ENCODE data around the gene USHBP1.

Gene USHBP1

GRCh38 chr19:17240062-17240752 lies 24.3 kb downstream of the USHBP1 start:
- DNase-seq (ENCODE audit: low spot score), result no peak

- DNase-seq (ENCODE audit: low spot score), result no peak
Measured at GRCh38 chr19:17237747-17238706, 26.5 kb downstream of the USHBP1 start.

- DNase-seq (ENCODE audit: low spot score), result no peak
Measured at GRCh38 chr19:17236811-17237543, 27.6 kb downstream of the USHBP1 start.

GRCh38 chr19:17235971-17236777 lies 28.4 kb downstream of the USHBP1 start:
- peak; percentile 24 for DNase-seq (ENCODE audit: low spot score)

- DNase-seq (ENCODE audit: low spot score), result peak; percentile 63
Measured at GRCh38 chr19:17235300-17235970, 29.1 kb downstream of the USHBP1 start.

- DNase-seq (ENCODE audit: low spot score), result peak; percentile 74
Measured at GRCh38 chr19:17234911-17235299, 29.6 kb downstream of the USHBP1 start.

GRCh38 chr19:17232258-17232657 lies 32.3 kb downstream of the USHBP1 start:
- no peak for DNase-seq (ENCODE audit: low spot score)

GRCh38 chr19:17229890-17230289 lies 34.7 kb downstream of the USHBP1 start:
- no peak for DNase-seq (ENCODE audit: low spot score)

GRCh38 chr19:17227798-17228367 lies 36.7 kb downstream of the USHBP1 start:
- DNase-seq (ENCODE audit: low spot score), result no peak

- peak; percentile 96 for DNase-seq (ENCODE audit: low spot score)
Measured at GRCh38 chr19:17226002-17226933, 38.3 kb downstream of the USHBP1 start, which contains the start of gene OCEL1. OCEL1 (plus strand) TSS chr19:17226226; CDS start chr19:17226248, 22 bp downstream.

- DNase-seq (ENCODE audit: low spot score), result no peak
Measured at GRCh38 chr19:17225053-17225452, 39.5 kb downstream of the USHBP1 start.

- no peak for DNase-seq (ENCODE audit: low spot score)
Measured at GRCh38 chr19:17220207-17220758, 44.3 kb downstream of the USHBP1 start.

GRCh38 chr19:17219286-17219685 lies 45.3 kb downstream of the USHBP1 start:
- DNase-seq (ENCODE audit: low spot score), result no peak

GRCh38 chr19:17216058-17216670 lies 48.4 kb downstream of the USHBP1 start:
- no peak for DNase-seq (ENCODE audit: low spot score)

GRCh38 chr19:17215127-17215971 lies 49.2 kb downstream of the USHBP1 start, which contains the start of gene USE1:
USE1 (plus strand) TSS chr19:17215357; CDS start chr19:17215406, 49 bp downstream.
- DNase-seq (ENCODE audit: low spot score), result peak; percentile 89

GRCh38 chr19:17214508-17215126 lies 49.9 kb downstream of the USHBP1 start:
- no peak for DNase-seq (ENCODE audit: low spot score)

GRCh38 chr19:17213334-17213733 lies 51.2 kb downstream of the USHBP1 start:
- DNase-seq (ENCODE audit: low spot score), result no peak
